GM12892 (cell line): ENCODE results near the gene RANBP17.
"Not testable (repeated sequence)": the region's sequence is repeated elsewhere in the genome, so short reads cannot be mapped to it uniquely, and the experiment has no call there.

Experiments
- DNase-seq: peaks from one replicate; pipeline ENCODE4 v3.0.0; 2011; ENCODE audit not compliant: insufficient read length
- FAIRE-seq: peaks from 2 replicates; lab custom pipeline; 2011; peaks lifted over from hg19 to GRCh38; lab: Jason Lieb, UNC
- POLR2A ChIP-seq: IDR thresholded peaks from 2 replicates; pipeline ENCODE4 v1.6.1; 2011; ENCODE audit warnings: low read depth, low read length, control low read depth
- POLR2AphosphoS5 ChIP-seq: IDR thresholded peaks from 2 replicates; pipeline ENCODE4 v1.6.1; 2011; ENCODE audit warnings: low read depth, low read length, control low read depth
- TAF1 ChIP-seq: IDR thresholded peaks from 2 replicates; pipeline ENCODE4 v1.6.1; 2011; ENCODE audit warnings: low read depth, mild to moderate bottlenecking, control low read depth, low read length, borderline replicate concordance

The RANBP17 gene

GRCh38 chr5:170875811-170876210 lies 14.0 kb downstream of the RANBP17 start:
- TF ChIP-seq TAF1 (no peak), POLR2AphosphoS5 (no peak), POLR2A (no peak)
- DNase-seq (no peak), FAIRE-seq (no peak)

- TF ChIP-seq POLR2A, result no peak
- TF ChIP-seq POLR2AphosphoS5, result no peak
- no peak for TF ChIP-seq TAF1
- no peak for DNase-seq
- FAIRE-seq, result no peak
These were observed 18.3 kb downstream of the RANBP17 start for GRCh38 chr5:170880084-170880483.

GRCh38 chr5:170882345-170882744 lies 20.5 kb downstream of the RANBP17 start:
- FAIRE-seq, result no peak
- TF ChIP-seq POLR2A, result no peak
- no peak for TF ChIP-seq TAF1
- no peak for TF ChIP-seq POLR2AphosphoS5
- DNase-seq, result no peak

GRCh38 chr5:170885256-170885655 lies 23.4 kb downstream of the RANBP17 start:
- DNase-seq (no peak), FAIRE-seq (no peak)
- TF ChIP-seq POLR2AphosphoS5 (no peak), TAF1 (no peak), POLR2A (no peak)

DNA sequence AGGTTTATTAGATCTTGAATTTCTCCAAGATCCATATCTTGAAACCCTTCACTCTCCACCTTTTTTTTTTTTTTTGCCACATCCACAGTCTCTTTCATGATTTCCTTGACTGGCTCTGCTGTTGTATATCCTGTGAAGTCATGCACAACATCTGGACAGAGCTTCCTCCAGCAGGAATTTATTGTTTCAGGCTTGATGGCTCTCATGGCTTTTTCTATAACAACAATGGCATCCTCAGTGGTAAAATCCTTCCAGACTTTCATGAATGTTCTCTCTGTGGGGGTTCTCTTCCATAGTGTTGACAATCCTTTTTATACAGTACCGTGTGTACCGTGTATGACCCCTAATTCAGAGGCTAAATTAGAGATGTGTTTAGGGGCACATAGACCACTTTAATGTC lies 24.0 kb downstream of the RANBP17 start:
- FAIRE-seq (no peak), DNase-seq (no peak)
- TF ChIP-seq TAF1, result no peak

- FAIRE-seq (no peak), DNase-seq (no peak)
- TF ChIP-seq POLR2AphosphoS5 (no peak), POLR2A (no peak), TAF1 (no peak)
These were observed 24.5 kb downstream of the RANBP17 start for GRCh38 chr5:170886210-170886894.

- TF ChIP-seq POLR2AphosphoS5 (no peak), TAF1 (no peak), POLR2A (no peak)
- FAIRE-seq, result no peak
- no peak for DNase-seq
These were observed 30.4 kb downstream of the RANBP17 start for GRCh38 chr5:170892196-170892595.

- DNase-seq (no peak), FAIRE-seq (no peak)
- TF ChIP-seq TAF1 (no peak), POLR2AphosphoS5 (no peak), POLR2A (no peak)
These were observed 32.8 kb downstream of the RANBP17 start for GRCh38 chr5:170894665-170895064.

- TF ChIP-seq POLR2AphosphoS5 (no peak), TAF1 (no peak), POLR2A (no peak)
- no peak for DNase-seq
- FAIRE-seq, result no peak
These were observed 35.0 kb downstream of the RANBP17 start for GRCh38 chr5:170896779-170897178.

DNA sequence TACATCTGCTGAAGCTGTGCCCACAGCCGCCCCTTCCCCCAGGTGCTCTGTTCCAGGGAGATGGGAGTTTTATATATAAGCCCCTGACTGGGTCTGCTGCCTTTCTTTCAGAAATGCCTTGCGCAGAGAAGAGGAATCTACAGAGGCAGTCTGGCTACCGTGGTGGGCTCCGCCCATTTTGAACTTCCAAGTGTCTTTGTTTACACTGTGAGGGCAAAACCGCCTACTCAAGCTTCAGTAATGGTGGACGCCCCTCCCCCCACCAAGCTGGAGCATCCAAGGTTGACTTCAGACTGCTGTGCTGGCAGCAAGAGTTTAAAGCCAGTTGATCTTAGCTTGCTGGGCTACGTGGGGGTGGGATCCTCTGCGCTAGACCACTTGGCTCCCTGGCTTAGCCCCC lies 41.3 kb downstream of the RANBP17 start:
- DNase-seq, result no peak
- no peak for TF ChIP-seq POLR2AphosphoS5
- TF ChIP-seq POLR2A, result no peak
- no peak for TF ChIP-seq TAF1

GRCh38 chr5:170907758-170908157 lies 45.9 kb downstream of the RANBP17 start:
- DNase-seq (no peak), FAIRE-seq (no peak)
- no peak for TF ChIP-seq POLR2AphosphoS5
- no peak for TF ChIP-seq TAF1
- no peak for TF ChIP-seq POLR2A

More for the DNA sequence above, 41.3 kb downstream of the RANBP17 start:
- no peak for FAIRE-seq

- no peak for DNase-seq
These were observed 51.8 kb downstream of the RANBP17 start for GRCh38 chr5:170913573-170913972.

DNA sequence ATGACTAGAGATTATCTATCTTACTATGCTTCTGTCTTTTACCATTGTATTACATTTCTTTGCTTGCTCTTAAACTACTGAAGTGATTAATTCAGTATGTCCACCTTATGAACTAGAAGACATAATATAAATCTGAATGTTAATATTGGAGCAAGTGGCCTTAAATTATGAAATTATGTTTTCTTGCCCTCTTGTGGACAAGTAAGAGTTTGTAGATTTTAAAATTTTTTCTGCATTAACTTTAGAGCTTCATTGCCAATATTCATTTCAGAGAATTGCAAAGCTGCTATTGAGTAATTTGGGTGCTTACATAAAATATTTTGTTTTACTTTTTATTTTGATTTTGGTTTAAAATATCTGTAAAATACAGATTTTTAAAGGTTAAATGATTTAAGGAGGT lies 55.3 kb downstream of the RANBP17 start:
- DNase-seq (no peak), FAIRE-seq (no peak)
- no peak for TF ChIP-seq TAF1
- TF ChIP-seq POLR2A, result no peak

More at GRCh38 chr5:170913573-170913972, 51.8 kb downstream of the RANBP17 start:
- no peak for FAIRE-seq
- TF ChIP-seq POLR2A (no peak), POLR2AphosphoS5 (no peak), TAF1 (no peak)

GRCh38 chr5:170920196-170920595 lies 58.4 kb downstream of the RANBP17 start:
- TF ChIP-seq POLR2AphosphoS5 (no peak), POLR2A (no peak), TAF1 (no peak)
- DNase-seq (no peak), FAIRE-seq (no peak)

GRCh38 chr5:170922331-170922730 lies 60.5 kb downstream of the RANBP17 start:
- not testable (repeated sequence) for DNase-seq, FAIRE-seq
